ENCODE measurements around the gene TLR5. TPM values are rescaled to one million over a fixed set of nuclear protein-coding genes. Genes with fewer than 3 reads are reported as not detected.

TLR5 gene
- polyA plus RNA-seq, 1 donor (not counting 4 experiments of a cell fraction or from before 2014, with no cell fraction given) = 1.3 TPM

DNA sequence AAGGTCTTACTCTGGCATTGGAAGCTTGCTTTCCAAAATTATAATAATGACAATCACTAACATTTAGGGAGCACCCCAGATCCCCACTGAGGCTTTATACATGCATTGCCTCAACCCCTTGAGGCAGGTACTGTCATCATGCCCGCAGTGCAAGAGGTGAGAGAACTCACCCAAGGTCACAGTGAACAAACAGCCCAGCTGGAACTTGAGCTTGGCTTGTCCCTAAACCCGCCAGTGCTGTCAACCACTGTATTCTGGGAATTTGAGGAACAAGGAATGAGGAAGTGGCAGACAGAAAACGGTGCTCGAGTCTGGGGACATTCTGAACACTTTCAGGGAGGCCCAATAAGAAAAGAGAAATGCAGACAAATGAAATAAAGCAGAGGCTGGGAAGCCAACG, 34.6 kb upstream of the TLR5 start:
- Histone ChIP-seq H3K27ac (ENCODE audit: control insufficient read depth, insufficient read depth, low read length) (no peak overlapping the region), H2AFZ (ENCODE audit: control insufficient read depth, low read length) (no peak overlapping the region), H3K79me2 (ENCODE audit: control insufficient read depth, insufficient read depth, low read length) (no peaks in the 10 kb centered on the region), H3K9me1 (ENCODE audit: control insufficient read depth, extremely low read depth, insufficient read depth, low read length) (no peaks in the 10 kb centered on the region), H3K9me3 (ENCODE audit: control insufficient read depth, low read depth, low read length) (no peaks in the 10 kb centered on the region), H3K4me1 (ENCODE audit: control insufficient read depth, extremely low read depth, insufficient read depth, low read length) (peaks cover 13% of the 10 kb centered on the region), H3K27me3 (ENCODE audit: control insufficient read depth, extremely low read depth, insufficient read depth, low read length) (no peaks in the 10 kb centered on the region), H4K20me1 (ENCODE audit: control insufficient read depth, extremely low read depth, insufficient read depth, low read length) (no peaks in the 10 kb centered on the region), H3K36me3 (ENCODE audit: control insufficient read depth in 2 of 2, extremely low read depth in 1 of 2, insufficient read depth in 2 of 2, low read length in 2 of 2) (no peaks in the 10 kb centered on the region), H3K4me2 (ENCODE audit: control insufficient read depth, extremely low read depth, insufficient read depth, low read depth, low read length) (no peak overlapping the region), H3K4me3 (ENCODE audit: control insufficient read depth in 2 of 3, extremely low read depth in 1 of 3, insufficient read depth in 2 of 3, low read depth in 1 of 3, low read length in 3 of 3) (no peak overlapping the region), H3K9ac (ENCODE audit: control insufficient read depth, extremely low read depth, insufficient read depth, low read length) (no peak overlapping the region)
- FAIRE-seq (no peak), DNase-seq (ENCODE audit: low read depth, low spot score) (no peak)
- TF ChIP-seq EZH2 (IDR thresholded peaks at IDR 0.05; ENCODE audit: low read length) = no peak
- TF ChIP-seq, protein P1, sequence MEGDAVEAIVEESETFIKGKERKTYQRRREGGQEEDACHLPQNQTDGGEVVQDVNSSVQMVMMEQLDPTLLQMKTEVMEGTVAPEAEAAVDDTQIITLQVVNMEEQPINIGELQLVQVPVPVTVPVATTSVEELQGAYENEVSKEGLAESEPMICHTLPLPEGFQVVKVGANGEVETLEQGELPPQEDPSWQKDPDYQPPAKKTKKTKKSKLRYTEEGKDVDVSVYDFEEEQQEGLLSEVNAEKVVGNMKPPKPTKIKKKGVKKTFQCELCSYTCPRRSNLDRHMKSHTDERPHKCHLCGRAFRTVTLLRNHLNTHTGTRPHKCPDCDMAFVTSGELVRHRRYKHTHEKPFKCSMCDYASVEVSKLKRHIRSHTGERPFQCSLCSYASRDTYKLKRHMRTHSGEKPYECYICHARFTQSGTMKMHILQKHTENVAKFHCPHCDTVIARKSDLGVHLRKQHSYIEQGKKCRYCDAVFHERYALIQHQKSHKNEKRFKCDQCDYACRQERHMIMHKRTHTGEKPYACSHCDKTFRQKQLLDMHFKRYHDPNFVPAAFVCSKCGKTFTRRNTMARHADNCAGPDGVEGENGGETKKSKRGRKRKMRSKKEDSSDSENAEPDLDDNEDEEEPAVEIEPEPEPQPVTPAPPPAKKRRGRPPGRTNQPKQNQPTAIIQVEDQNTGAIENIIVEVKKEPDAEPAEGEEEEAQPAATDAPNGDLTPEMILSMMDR (optimal IDR thresholded peaks at IDR 0.05 in 1 of 3, IDR thresholded peaks at IDR 0.05 in 1 of 3, conservative IDR thresholded peaks at IDR 0.05 in 1 of 3; ENCODE audit: extremely low read depth in 1 of 3, insufficient read depth in 2 of 3, low read length in 3 of 3) = no peak
- dilution Hi-C loops (cut with MboI; ENCODE audit: extremely low pct_ligation_motif_present, low sequenced_read_pairs) = no loop called here

DNA sequence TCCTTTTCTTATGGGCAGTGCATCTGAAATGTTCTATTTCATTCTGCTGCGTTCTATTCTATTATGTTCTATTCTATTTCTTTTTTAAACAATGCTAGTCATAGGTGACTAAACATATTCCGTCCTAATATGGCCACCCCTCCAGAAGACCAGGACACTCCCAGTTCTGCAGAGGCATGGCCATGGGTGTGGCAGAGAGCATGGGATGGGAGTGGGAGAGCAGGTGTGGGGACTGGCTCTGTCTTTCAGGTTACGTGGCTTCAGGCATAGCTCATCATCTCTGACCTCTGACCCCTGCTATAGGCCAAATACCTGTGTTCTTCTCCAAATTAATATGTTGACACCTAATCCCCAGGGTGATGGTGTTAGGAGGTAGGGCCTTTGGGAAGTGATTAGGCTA, 33.4 kb upstream of the TLR5 start:
- Histone ChIP-seq H3K4me2 (ENCODE audit: control insufficient read depth, extremely low read depth, insufficient read depth, low read depth, low read length) (no peak overlapping the region), H2AFZ (ENCODE audit: control insufficient read depth, low read length) (no peak overlapping the region), H3K9me1 (ENCODE audit: control insufficient read depth, extremely low read depth, insufficient read depth, low read length) (no peaks in the 10 kb centered on the region), H3K36me3 (ENCODE audit: control insufficient read depth in 2 of 2, extremely low read depth in 1 of 2, insufficient read depth in 2 of 2, low read length in 2 of 2) (no peaks in the 10 kb centered on the region), H3K9ac (ENCODE audit: control insufficient read depth, extremely low read depth, insufficient read depth, low read length) (no peak overlapping the region), H3K79me2 (ENCODE audit: control insufficient read depth, insufficient read depth, low read length) (no peaks in the 10 kb centered on the region), H3K27me3 (ENCODE audit: control insufficient read depth, extremely low read depth, insufficient read depth, low read length) (no peaks in the 10 kb centered on the region), H3K4me3 (ENCODE audit: control insufficient read depth in 2 of 3, extremely low read depth in 1 of 3, insufficient read depth in 2 of 3, low read depth in 1 of 3, low read length in 3 of 3) (no peak overlapping the region), H3K9me3 (ENCODE audit: control insufficient read depth, low read depth, low read length) (no peaks in the 10 kb centered on the region), H3K27ac (ENCODE audit: control insufficient read depth, insufficient read depth, low read length) (no peak overlapping the region), H3K4me1 (ENCODE audit: control insufficient read depth, extremely low read depth, insufficient read depth, low read length) (peaks cover 13% of the 10 kb centered on the region), H4K20me1 (ENCODE audit: control insufficient read depth, extremely low read depth, insufficient read depth, low read length) (no peaks in the 10 kb centered on the region)
- dilution Hi-C loops (cut with MboI; ENCODE audit: extremely low pct_ligation_motif_present, low sequenced_read_pairs) = no loop called here
- DNase-seq (ENCODE audit: low read depth, low spot score) = no peak
- no peak for TF ChIP-seq EZH2 (IDR thresholded peaks at IDR 0.05; ENCODE audit: low read length)
- TF ChIP-seq, protein P1 (optimal IDR thresholded peaks at IDR 0.05 in 1 of 3, IDR thresholded peaks at IDR 0.05 in 1 of 3, conservative IDR thresholded peaks at IDR 0.05 in 1 of 3; ENCODE audit: extremely low read depth in 1 of 3, insufficient read depth in 2 of 3, low read length in 3 of 3) = no peak
- FAIRE-seq = no peak
